CMK (cell line): Measurements from ENCODE around the gene CRISP3.
"Not testable (repeated sequence)": the region's sequence is repeated elsewhere in the genome, so short reads cannot be mapped to it uniquely, and the experiment has no call there.

Experiments used
- DNase-seq: peaks from one replicate; pipeline ENCODE4 v3.0.0-alpha.2; 2010; ENCODE audit warnings: low read depth

CRISP3 gene

DNA sequence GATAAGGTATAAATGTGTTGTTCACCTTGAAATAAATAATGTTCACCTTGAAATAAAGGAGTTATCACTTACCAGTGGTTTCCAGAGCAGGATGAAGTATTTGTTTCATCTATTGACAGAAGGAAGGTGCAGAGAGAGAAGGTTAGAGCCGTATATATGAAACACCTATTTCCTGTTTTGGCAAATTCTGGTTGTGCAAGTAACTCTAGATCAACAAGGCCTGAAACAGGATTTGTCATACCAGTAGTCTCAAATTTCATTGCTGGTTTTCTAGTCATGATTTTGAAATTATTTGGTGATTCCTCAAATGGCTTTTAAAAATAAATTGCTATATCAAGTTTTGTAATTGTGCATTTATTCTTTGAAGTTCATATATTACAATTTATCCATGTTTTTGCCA is at the start of gene CRISP3:
Gene CRISP3, minus strand, starts transcription at position 130 of the 400 bp plus-strand sequence. Its CDS starts 21 bp downstream, at position 109.
- DNase-seq, result no peak

GRCh38 chr6:49790341-49790740 is 46.2 kb upstream of the CRISP3 start:
- DNase-seq, result no peak

DNA sequence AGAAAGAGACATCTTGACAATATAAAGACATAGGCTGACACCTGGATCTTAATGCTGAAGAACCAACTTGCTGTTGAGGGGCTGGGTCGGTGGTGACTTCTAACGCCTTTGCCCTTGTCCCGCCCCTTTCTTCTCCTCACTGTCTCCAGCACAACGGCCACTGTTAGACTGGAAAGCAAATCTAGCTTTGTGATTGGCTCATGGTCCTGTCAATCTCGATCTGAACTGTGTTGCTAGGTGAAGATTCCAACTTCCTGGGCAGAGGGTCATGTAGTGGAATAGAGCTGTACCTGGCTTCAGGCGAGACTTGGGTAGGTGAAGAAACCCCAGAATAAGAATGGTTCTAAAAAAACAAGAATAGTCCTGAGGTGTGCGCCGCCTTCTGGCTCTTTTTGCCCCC is 43.0 kb upstream of the CRISP3 start, which contains the start of gene PGK2:
Gene PGK2, minus strand, starts transcription at position 110 of the 400 bp plus-strand sequence. Its CDS starts 98 bp downstream, at position 12.
- peak; percentile 15 for DNase-seq

- DNase-seq, result no peak
These were observed 40.1 kb upstream of the CRISP3 start for GRCh38 chr6:49784272-49784671.

GRCh38 chr6:49782725-49783124 is 38.5 kb upstream of the CRISP3 start:
- DNase-seq, result no peak

DNA sequence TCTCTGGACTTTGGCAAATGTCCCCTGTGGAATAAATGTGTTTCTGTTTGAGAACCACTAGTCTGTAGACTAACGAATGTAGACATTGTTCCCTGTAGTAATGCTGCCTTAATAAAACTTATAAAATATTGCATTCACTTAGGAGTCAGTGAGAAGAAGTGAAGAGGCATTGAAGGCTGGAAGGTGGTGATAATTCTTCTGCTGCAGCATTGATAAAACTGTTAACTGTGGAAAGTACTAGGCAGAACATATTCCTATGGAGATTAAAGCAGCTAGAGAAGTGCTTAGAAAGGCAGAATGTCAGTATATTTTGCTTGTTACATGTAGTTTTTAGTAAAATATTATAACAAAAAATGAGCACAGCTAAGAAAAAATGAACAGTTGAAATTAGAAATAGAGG is 38.1 kb upstream of the CRISP3 start:
- DNase-seq, result no peak

DNA sequence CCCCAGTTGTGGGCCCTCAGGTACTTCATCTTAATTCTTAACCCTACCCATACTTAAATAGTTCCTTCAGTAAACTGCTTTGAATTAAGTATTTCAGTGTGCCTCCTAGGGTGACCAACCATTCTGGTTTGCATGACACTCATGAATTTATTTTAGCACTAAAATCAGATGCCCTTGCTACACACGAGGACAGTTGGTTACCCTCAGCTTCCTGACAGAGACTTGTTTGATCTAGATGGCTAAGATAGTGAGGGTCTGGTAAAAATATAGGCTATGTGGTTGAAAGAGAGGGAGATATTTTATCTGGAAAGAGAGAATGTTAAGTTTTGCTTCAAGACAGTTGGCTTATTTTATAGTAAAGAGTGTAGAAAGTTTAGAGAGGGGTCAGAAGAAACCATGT is 32.3 kb upstream of the CRISP3 start:
- DNase-seq, result no peak

DNA sequence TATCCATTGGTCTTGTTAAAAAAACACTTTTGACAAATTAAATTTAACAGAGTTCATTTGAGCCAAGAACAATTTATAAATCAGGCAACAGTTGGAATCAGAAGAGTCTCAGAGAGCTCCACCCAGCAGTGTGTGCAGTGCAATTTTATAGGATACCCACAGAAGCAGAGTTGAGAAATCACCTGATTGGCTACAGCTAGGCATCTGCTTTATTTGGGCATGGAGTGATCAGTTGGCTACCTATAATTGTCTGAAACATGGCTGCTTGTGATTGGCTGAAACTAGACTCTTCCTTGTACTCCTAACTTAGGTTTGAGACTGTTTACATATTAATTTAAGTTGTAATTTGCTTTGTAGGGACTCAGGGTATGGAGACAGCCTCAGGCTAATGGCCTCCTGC is 30.9 kb upstream of the CRISP3 start:
- no peak for DNase-seq

GRCh38 chr6:49772285-49772684 is 28.1 kb upstream of the CRISP3 start:
- no peak for DNase-seq

DNA sequence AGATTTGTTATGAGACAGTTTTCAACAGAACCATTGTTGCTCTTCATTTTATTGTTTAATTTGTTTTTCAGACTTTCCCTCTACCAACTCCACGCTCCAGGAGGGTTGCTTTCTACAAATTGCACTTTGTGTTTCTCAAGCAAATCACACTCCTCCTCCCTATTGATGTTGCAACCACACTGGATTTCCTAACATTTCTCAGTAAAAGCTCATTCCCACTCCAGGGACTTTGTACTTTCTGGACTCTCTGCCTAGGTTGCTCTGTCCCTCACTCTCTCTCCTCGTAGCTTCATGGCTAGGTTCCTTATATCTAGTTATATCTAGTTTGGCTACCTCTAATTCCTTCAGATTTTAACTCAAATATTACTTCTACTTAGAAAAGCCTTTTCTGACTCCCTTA is 22.6 kb upstream of the CRISP3 start:
- DNase-seq, result no peak

GRCh38 chr6:49764571-49765236 is 20.5 kb upstream of the CRISP3 start:
- DNase-seq, result no peak

DNA sequence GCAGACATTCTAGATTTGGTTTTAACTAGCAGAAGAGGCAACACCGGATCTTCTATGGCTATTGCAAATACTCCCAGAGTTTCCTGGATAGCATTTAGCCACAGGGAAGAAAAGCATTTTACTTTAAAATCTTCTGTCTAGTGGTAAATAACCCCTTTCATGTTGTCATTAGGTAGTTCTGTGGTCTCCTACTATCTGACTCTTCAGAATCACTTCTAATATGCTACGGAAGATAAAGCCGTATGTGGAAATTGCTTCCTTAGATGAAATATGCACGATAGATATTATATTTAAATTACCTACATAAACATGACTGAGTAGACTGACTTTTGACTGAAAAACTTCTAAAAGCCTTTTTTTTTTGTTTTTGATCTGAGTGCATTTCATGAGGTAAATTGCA is 759 bp downstream of the CRISP3 start:
- no peak for DNase-seq

- DNase-seq, result no peak
These were observed 4.8 kb downstream of the CRISP3 start for GRCh38 chr6:49739423-49739822.

- DNase-seq, result peak; percentile 12
These were observed 8.1 kb downstream of the CRISP3 start for GRCh38 chr6:49736017-49736508.

DNA sequence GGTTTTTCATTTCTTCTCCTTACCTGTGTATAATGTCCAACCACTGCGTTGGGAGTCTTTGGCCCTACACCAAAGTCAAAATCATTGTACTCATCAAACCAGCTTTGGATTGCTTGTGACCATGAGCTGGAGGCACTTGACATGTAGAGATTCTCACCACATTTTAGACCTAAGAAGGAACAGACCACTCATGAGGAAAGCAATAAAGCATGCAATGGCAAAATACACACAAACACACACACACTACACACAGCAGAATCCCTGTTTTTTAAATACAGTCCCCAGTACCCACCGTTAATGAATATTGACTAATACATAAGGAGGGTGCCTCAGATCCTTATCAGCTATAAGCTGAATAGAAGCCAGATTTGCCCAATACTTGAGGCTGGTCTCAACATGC is 10.5 kb downstream of the CRISP3 start:
- no peak for DNase-seq

GRCh38 chr6:49732781-49733180 is 11.4 kb downstream of the CRISP3 start:
- DNase-seq, result no peak

GRCh38 chr6:49730251-49730650 is 13.9 kb downstream of the CRISP3 start:
- no peak for DNase-seq

DNA sequence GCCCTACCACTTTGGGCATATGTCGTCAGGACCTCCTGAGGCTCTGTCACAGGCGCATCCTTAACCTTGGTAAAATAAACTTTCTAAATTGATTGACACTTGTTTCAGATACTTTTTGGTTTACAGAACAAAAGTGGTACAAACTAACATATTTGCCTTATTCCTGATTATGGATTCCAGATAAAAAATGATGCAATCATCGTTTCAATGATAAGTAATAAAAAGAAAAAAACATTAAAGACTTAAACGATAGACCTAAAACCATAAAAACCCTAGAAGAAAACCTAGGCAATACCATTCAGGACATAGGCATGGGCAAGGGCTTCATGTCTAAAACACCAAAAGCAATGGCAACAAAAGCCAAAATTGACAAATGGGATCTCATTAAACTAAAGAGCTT is 20.3 kb downstream of the CRISP3 start:
- DNase-seq, result not testable (repeated sequence)

GRCh38 chr6:49721297-49721696 is 22.9 kb downstream of the CRISP3 start:
- DNase-seq, result no peak

DNA sequence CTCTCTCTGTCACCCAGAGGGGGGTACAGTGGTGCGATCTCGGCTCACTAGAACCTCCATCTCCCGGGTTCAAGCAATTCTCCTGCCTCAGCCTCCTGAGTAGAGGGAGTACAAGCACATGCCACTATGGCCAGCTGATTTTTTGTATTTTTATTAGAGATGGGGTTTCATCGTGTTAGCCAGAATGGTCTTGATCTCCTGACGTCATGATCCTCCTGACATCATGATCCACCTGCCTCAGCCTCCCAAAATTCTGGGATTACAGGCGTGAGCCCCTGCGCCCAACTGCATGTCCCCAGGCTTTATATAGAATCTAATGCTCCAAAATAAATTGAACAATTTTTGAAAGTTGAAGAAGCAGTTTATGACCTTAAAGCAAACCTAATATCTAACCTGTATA is 23.8 kb downstream of the CRISP3 start:
- DNase-seq, result no peak

- no peak for DNase-seq
These were observed 30.8 kb downstream of the CRISP3 start, which contains the start of gene CRISP2 for GRCh38 chr6:49713346-49713745. CRISP2 (minus strand) TSS chr6:49713543; CDS start chr6:49709196, 4,347 bp downstream.

GRCh38 chr6:49698478-49698877 is 45.7 kb downstream of the CRISP3 start:
- peak; percentile 53 for DNase-seq

GRCh38 chr6:49693512-49693911 is 50.7 kb downstream of the CRISP3 start:
- DNase-seq, result no peak

- no peak for DNase-seq
These were observed 51.7 kb downstream of the CRISP3 start for GRCh38 chr6:49692534-49692933.
